GOT3 (cell line): ENCODE results near the gene GRAMD1A.
"Not testable (repeated sequence)": the region's sequence is repeated elsewhere in the genome, so short reads cannot be mapped to it uniquely, and the experiment has no call there.

Source experiments
- DNase-seq: peaks from one replicate; lab custom pipeline; 2025; ENCODE audit warnings: mixed read lengths; lab: John Stamatoyannopoulos, UW

The GRAMD1A gene

GRCh38 chr19:35038623-35039512 is 38.7 kb downstream of the GRAMD1A start:
- DNase-seq: no peak

GRCh38 chr19:35039881-35040825 is 40.0 kb downstream of the GRAMD1A start:
- no peak for DNase-seq

GRCh38 chr19:35040826-35041547 is 40.9 kb downstream of the GRAMD1A start:
- DNase-seq: no peak

GRCh38 chr19:35041548-35042055 is 41.5 kb downstream of the GRAMD1A start, which contains the start of gene HPN:
Gene HPN (plus strand): TSS chr19:35041721. CDS start chr19:35042507, 786 bp downstream.
- no peak for DNase-seq

- DNase-seq: no peak
Observed at GRCh38 chr19:35042056-35042730, 42.1 kb downstream of the GRAMD1A start.

- DNase-seq: no peak
Observed at GRCh38 chr19:35042954-35043604, 43.0 kb downstream of the GRAMD1A start.

- no peak for DNase-seq
Observed at GRCh38 chr19:35043906-35044305, 43.8 kb downstream of the GRAMD1A start.

- no peak for DNase-seq
Observed at GRCh38 chr19:35044317-35045117, 44.4 kb downstream of the GRAMD1A start.

- no peak for DNase-seq
Observed at GRCh38 chr19:35045667-35046300, 45.7 kb downstream of the GRAMD1A start.

- no peak for DNase-seq
Observed at GRCh38 chr19:35046461-35046860, 46.3 kb downstream of the GRAMD1A start.

- no peak for DNase-seq
Observed at GRCh38 chr19:35048911-35049411, 48.8 kb downstream of the GRAMD1A start.

GRCh38 chr19:35049456-35049855 is 49.3 kb downstream of the GRAMD1A start:
- no peak for DNase-seq

GRCh38 chr19:35050662-35051061 is 50.5 kb downstream of the GRAMD1A start:
- DNase-seq: not testable (repeated sequence)

- DNase-seq: not testable (repeated sequence)
Observed at GRCh38 chr19:35051268-35051667, 51.1 kb downstream of the GRAMD1A start.

- no peak for DNase-seq
Observed at GRCh38 chr19:35051796-35052195, 51.7 kb downstream of the GRAMD1A start.

- no peak for DNase-seq
Observed at GRCh38 chr19:35052599-35053190, 52.6 kb downstream of the GRAMD1A start.

GRCh38 chr19:35053667-35054293 is 53.7 kb downstream of the GRAMD1A start:
- DNase-seq: no peak

- no peak for DNase-seq
Observed at GRCh38 chr19:35054626-35055025, 54.5 kb downstream of the GRAMD1A start.
